ENCODE data around the gene TNNT2. TPM values are rescaled to one million over a fixed set of nuclear protein-coding genes. Genes with fewer than 3 reads are reported as not detected.

TNNT2 gene
- total and polyA plus RNA-seq, 2 donors (not counting 3 experiments of a cell fraction or from before 2014, with no cell fraction given) = not detected

GRCh38 chr1:201319631-201320030, 57.8 kb downstream of the TNNT2 start:
- no peaks in the 10 kb centered on the region for H3K27me3 ChIP-seq (ENCODE audit: control insufficient read depth in 2 of 2, insufficient read depth in 2 of 2, low read length in 2 of 2)
- intact Hi-C loops (cut with micrococcal nuclease) (no loop called here), dilution Hi-C loops (cut with MboI; ENCODE audit: extremely low pct_ligation_motif_present, low sequenced_read_pairs) (no loop called here)
- H3K27ac ChIP-seq (ENCODE audit: insufficient read depth, low read depth, low read length) = no peak overlapping the region
- H3K4me2 ChIP-seq (ENCODE audit: insufficient read depth, low read length) = no peak overlapping the region
- no peak overlapping the region for H2AFZ ChIP-seq (ENCODE audit: low read depth, low read length)
- ChIA-PET CTCF (interaction anchor here (1.4 kb wide), 1 partner anchor 27 kb away, joined by 5 read pairs; no protein-coding TSS in a partner anchor), POLR2A (no interaction called here)
- no peaks in the 10 kb centered on the region for H3K9me1 ChIP-seq (replicated peaks; ENCODE audit: control insufficient read depth, extremely low read depth, insufficient read depth, low read length)
- H3K79me2 ChIP-seq (ENCODE audit: control insufficient read depth, insufficient read depth, low read length) = no peaks in the 10 kb centered on the region
- H3K36me3 ChIP-seq (ENCODE audit: control insufficient read depth in 2 of 2, extremely low read depth in 1 of 2, insufficient read depth in 2 of 2, low read length in 2 of 2) = no peaks in the 10 kb centered on the region
- no peaks in the 10 kb centered on the region for H4K20me1 ChIP-seq (replicated peaks; ENCODE audit: control insufficient read depth, extremely low read depth, insufficient read depth, low read length)
- H3K4me1 ChIP-seq (ENCODE audit: control insufficient read depth, extremely low read depth, insufficient read depth, low read length) = no peaks in the 10 kb centered on the region
- H3K9me3 ChIP-seq (replicated peaks; ENCODE audit: control insufficient read depth, insufficient read depth, low read length) = no peaks in the 10 kb centered on the region
- no TSS peak for BruUV-seq (replicated peaks)
- no peak overlapping the region for H3K9ac ChIP-seq (replicated peaks; ENCODE audit: extremely low read depth, insufficient read depth, low read length)
- no peak overlapping the region for H3K4me3 ChIP-seq (replicated peaks in 1 of 3; ENCODE audit: insufficient read depth in 1 of 3, low read depth in 1 of 3, low read length in 3 of 3)
- FAIRE-seq (no peak), DNase-seq (ENCODE audit: low read depth, low spot score) (no peak)
- TF ChIP-seq MAX (IDR thresholded peaks at IDR 0.05; ENCODE audit: insufficient read depth, insufficient read length) (no peak), CTCF (IDR thresholded peaks at IDR 0.05; ENCODE audit: extremely low read depth in 1 of 2, insufficient read depth in 1 of 2, low read depth in 1 of 2, low read length in 2 of 2) (no peak), MYC (IDR thresholded peaks at IDR 0.05; ENCODE audit: low read depth, low read length) (no peak), EZH2 (IDR thresholded peaks at IDR 0.05; ENCODE audit: borderline replicate concordance, low read depth, low read length, severe bottlenecking) (no peak), FOS (IDR thresholded peaks at IDR 0.05; ENCODE audit: borderline replicate concordance, insufficient read depth, low read length) (no peak), POLR2AphosphoS5 (IDR thresholded peaks at IDR 0.05; ENCODE audit: insufficient read depth, low read depth, low read length) (no peak), JUN (IDR thresholded peaks at IDR 0.05; ENCODE audit: borderline replicate concordance, insufficient read depth, insufficient read length, low read depth) (no peak), POLR2A (IDR thresholded peaks at IDR 0.05; ENCODE audit: low read depth, low read length) (no peak), GATA2 (IDR thresholded peaks at IDR 0.05; ENCODE audit: insufficient read depth, insufficient read length, low read depth, low read length) (no peak)

Data from endothelial cell of umbilical vein (primary cell).